Mononuclear cell (primary cell): ENCODE measurements around the gene SORCS2. TPM values are rescaled to one million over a fixed set of nuclear protein-coding genes. Genes with fewer than 3 reads are reported as not detected.
"Not testable (repeated sequence)": the region's sequence is repeated elsewhere in the genome, so short reads cannot be mapped to it uniquely, and the experiment has no call there.

Experiments used
- H3K27me3 ChIP-seq: 2 replicates; pipeline ENCODE4 v1.6.0; 2011; ENCODE audit warnings: low read length, control low read depth; ENCODE audit not compliant: insufficient read depth
- H3K4me1 ChIP-seq: 2 replicates; pipeline ENCODE4 v1.5.1; 2011; ENCODE audit warnings: mild to moderate bottlenecking, low read length, control low read depth; ENCODE audit not compliant: insufficient read depth
- H3K4me3 ChIP-seq: 2 replicates; pipeline ENCODE4 v1.5.1; 2011; ENCODE audit warnings: mild to moderate bottlenecking, low read length, moderate library complexity
- H3K9me3 ChIP-seq: 2 replicates; pipeline ENCODE4 v1.5.1; 2011; ENCODE audit warnings: low read depth, mild to moderate bottlenecking, control low read depth, low read length
- total RNA-seq: library from RNA; depleted of rRNA; stranded (reverse); fragments of >200 nt; gene quantifications from one replicate; pipeline ENCODE4 v1.2.3, GENCODE V29; 2012

The SORCS2 gene
- total RNA-seq, 1 donor, result 0.10 TPM

DNA sequence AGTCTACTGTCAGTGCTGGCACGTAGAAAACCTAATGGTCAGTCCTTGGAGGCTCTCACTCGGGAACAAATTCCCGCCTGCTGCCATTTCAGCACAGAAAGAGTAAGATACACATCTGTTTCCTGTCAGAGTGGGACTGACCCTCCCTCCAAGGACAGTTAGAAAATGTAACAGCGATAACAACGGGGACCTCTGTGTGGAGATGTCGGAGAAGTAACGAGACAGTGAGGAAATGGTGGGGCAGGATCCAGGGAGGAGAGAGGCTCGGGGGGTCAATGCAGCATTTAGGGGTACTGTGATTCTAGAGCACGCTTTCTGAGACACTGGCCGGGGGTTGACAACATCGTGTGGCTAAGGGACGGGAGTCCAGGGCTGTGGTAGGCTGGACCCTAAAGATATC is 36.0 kb upstream of the SORCS2 start:
- no peaks in the 10 kb centered on the region for H3K4me1 ChIP-seq
- H3K27me3 ChIP-seq, result no peaks in the 10 kb centered on the region
- no peaks in the 10 kb centered on the region for H3K9me3 ChIP-seq
- H3K4me3 ChIP-seq, result no peak overlapping the region

DNA sequence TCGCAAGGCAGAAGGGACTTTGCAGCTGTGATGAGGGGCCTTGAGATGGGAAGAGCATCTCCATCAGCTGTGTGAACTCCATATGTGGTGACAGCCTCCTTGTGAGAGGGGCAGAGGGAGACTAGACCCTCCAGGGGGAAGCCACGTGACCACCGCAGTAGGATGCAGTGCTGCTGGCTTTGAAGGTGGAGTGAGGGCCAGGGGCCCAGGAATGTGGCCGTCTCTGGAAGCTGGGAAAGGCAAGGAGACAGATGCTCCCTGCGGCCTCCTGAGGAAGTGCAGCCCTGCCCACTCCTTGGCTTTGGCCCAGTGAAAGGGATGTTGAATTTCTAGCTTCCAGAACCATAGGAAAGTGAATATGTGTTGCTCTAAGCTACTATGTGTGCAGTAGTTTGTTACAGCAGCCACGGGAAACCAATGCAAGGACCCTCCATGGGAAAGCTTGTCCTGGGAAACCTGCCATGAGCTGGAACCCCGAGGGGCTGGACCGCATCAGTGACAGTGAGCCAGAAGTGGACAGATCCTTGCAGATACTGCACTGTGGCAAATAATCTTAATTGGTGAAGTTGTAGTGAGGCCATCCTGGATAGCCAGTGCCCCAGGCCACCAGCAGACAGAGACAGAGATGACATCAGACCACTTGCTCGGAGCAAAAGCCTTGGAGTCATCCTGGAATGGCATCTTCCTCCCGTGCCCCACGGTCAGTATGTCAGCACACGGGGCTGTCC is 35.4 kb upstream of the SORCS2 start:
- Histone ChIP-seq H3K27me3 (no peaks in the 10 kb centered on the region), H3K9me3 (no peaks in the 10 kb centered on the region), H3K4me3 (no peak overlapping the region), H3K4me1 (no peaks in the 10 kb centered on the region)

DNA sequence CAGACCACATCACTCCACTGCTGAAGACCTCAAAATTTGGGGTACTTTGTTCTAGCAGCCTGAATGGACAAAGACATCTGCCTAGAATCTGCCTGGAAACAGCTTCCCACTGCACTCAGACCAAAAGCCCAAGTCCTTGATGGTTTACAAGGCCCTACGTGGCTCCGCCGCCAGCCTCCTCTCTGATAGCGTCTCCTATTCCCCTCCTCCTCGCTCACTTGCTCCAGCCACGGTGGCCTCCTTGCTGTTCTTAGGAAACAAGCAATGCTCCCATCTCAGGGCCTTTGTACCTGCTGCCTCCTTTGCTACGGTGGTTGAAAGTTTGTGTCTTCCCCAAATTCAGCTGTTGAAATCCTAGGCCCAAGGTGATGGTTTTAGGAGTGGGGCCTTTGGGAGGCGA is 34.7 kb upstream of the SORCS2 start:
- no peaks in the 10 kb centered on the region for H3K4me1 ChIP-seq
- no peaks in the 10 kb centered on the region for H3K27me3 ChIP-seq
- H3K4me3 ChIP-seq, result no peak overlapping the region
- no peaks in the 10 kb centered on the region for H3K9me3 ChIP-seq

DNA sequence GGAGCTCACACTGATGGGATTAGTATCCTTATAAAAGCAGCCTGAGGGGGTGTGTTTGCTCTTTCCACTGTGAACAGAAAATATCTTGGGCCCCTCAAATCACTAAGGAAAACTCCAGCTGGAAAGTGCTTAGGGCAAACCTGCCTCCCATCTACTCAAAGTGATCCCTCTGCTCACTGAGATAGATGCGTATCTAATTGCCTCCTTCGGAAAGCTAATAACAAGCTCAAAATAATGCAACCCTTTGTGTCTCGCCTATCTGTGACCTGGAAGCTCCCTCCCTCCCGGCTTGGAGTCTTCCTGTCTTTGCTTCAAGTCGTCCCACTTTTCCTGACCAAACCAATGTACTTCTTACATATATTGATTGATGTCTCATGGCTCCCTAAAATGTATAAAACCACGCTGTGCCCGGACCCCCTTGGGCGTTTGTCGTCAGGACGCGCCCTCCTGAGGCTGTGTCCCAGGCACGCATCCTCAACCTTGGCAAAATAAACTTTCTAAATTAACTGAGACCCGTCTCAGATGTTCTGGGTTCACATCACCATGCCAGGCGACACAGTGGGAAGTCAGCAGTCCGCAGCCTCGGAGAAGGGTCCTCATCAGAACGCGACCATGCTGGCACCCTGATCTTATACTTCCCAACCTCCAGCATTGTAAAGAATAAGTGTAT is 34.1 kb upstream of the SORCS2 start:
- Histone ChIP-seq H3K9me3 (no peaks in the 10 kb centered on the region), H3K4me1 (no peaks in the 10 kb centered on the region)

DNA sequence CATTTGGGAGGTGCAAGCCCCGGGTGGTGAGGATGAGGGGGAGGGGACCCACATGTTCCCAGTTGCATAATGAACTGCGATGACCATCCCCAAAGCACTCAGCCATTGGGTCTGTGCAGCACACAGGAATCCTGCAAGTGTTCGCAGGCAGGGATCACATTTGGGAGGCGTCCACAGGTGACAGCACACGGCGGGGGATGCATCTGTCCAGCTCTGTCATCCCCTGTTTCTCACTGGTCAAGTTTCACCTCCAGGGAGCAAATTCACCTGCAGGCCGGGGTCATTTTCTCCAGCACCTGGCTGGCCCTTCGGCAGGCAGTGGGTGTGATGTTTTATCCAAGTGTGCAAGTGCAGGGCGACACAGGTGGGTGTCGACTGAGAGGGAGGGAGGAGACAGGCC is 33.3 kb upstream of the SORCS2 start:
- H3K4me3 ChIP-seq, result no peak overlapping the region
- no peaks in the 10 kb centered on the region for H3K27me3 ChIP-seq
- no peaks in the 10 kb centered on the region for H3K4me1 ChIP-seq
- H3K9me3 ChIP-seq, result no peaks in the 10 kb centered on the region

More for the DNA sequence above, 34.1 kb upstream of the SORCS2 start:
- H3K27me3 ChIP-seq, result no peaks in the 10 kb centered on the region
- H3K4me3 ChIP-seq, result no peak overlapping the region

DNA sequence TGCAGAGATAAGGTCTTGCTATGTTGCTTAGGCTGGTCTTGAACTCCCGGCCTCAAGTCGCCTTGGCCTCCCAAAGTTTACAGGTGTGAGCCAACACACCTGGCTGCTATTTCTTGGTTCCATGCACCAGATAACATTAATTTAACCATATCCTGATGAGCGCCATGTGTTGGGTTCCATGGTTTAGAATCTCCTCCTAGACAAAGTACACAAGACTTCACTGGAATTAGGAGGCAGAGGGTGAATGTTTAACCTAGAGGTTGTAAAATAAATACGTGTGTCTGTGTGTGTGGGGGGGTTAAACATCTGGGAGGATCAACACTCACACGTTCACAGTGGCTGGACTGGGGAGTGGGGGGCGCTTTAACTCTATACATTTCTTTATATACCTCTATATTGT is 32.4 kb upstream of the SORCS2 start:
- Histone ChIP-seq H3K4me3 (no peak overlapping the region), H3K4me1 (no peaks in the 10 kb centered on the region), H3K27me3 (no peaks in the 10 kb centered on the region), H3K9me3 (no peaks in the 10 kb centered on the region)

DNA sequence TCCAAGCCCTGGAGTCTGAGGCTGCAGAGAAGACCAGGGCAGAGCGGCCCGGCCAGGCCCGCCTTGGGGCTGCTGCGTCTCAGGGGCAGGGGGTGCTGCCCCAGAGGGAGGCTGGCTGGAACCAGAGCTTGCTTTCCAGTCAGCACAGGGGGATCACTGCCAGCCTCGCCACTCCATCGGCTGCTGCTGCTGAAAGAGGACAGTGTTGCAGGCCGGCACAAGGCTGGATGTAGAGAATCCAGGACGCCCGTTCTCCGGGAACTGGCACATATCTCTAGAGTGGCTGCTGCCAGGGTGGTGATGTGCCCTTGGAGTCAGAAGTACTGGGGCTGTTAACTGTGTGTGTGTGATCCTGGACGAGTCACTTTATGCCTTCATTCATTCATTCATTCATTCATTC is 31.9 kb upstream of the SORCS2 start:
- H3K9me3 ChIP-seq, result no peaks in the 10 kb centered on the region
- no peaks in the 10 kb centered on the region for H3K27me3 ChIP-seq
- no peak overlapping the region for H3K4me3 ChIP-seq
- H3K4me1 ChIP-seq, result no peaks in the 10 kb centered on the region

DNA sequence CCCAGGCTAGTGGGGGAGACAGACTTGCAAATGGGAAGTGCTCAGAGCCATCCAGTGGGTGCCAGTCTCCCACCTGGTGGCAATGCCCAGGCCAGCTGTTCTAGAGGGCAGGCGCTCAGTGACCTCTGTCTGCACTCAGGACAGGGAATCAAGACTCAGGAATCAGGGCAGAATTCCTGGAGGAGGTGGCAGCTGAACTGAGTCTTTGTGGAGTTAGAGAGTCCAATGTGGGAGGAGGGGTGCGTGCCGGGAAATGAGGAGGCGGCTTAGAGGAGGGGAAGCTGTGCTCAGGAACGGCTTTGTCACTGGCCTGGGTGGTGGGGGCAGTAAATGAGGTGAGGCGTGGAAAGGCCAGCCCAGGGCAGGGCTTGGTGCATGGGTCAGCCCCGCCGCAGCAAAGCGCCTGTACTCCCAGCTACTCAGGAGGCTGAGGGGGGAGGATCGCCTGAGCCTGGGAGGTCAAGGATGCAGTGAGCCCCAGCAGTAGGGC is 31.3 kb upstream of the SORCS2 start:
- no peaks in the 10 kb centered on the region for H3K9me3 ChIP-seq
- no peak overlapping the region for H3K4me3 ChIP-seq

DNA sequence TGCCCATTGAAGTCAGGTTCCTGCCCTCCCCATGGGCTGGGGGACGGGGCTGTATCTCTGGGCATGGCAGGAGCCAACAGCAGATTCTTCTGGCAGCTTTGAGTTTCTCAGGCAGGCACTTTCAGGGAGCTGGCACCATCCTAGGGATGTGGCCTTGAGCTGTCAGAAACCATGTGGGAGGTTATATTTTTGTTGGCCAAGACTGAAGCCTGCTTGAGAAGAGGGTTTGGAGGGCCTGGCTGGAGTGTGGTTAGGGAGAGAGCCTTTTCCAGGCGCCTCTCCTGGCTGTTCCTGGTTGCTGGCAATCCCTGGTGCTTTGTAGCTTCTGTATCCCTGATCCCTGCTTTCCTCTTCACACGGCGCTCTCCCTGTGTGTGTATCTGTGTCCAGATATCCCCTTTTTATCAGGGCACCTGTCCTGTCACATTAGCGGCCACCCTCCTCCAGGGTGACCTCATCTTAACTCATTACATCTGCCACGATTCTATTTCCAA is 30.6 kb upstream of the SORCS2 start:
- Histone ChIP-seq H3K9me3 (no peaks in the 10 kb centered on the region), H3K27me3 (no peaks in the 10 kb centered on the region), H3K4me3 (no peak overlapping the region), H3K4me1 (no peaks in the 10 kb centered on the region)

More for the DNA sequence above, 31.3 kb upstream of the SORCS2 start:
- Histone ChIP-seq H3K4me1 (no peaks in the 10 kb centered on the region), H3K27me3 (no peaks in the 10 kb centered on the region)

DNA sequence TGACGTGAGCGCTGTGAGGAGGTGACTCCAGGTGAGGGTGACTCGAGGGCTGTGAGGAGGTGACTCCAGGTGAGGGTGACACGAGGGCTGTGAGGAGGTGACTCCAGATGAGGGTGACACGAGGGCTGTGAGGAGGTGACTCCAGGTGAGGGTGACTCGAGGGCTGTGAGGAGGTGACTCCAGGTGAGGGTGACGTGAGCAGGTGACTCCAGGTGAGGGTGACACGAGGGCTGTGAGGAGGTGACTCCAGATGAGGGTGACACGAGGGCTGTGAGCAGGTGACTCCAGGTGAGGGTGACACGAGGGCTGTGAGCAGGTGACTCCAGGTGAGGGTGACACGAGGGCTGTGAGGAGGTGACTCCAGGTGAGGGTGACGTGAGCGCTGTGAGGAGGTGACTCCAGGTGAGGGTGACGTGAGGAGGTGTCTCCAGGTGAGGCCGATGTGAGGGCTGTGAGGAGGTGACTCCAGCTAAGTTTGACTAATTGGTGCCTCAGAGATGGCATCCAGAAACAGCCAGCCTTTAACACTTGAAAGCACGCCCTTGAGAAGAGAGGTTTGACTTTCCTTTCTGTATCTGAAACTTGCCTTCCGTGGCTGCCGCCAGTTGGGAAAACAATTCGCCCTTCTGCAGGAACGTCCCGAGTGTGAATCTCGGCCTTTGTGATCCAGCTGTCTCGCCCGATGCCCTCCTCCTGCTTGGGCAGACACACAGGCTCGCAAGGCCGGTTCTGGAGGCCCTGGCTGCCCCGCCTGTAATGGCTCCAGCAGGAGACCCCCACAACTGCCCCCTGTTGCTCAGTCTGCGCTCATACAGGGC is 27.1 kb upstream of the SORCS2 start:
- not testable (repeated sequence) for H3K27me3 ChIP-seq, H3K4me3 ChIP-seq, H3K4me1 ChIP-seq, H3K9me3 ChIP-seq

DNA sequence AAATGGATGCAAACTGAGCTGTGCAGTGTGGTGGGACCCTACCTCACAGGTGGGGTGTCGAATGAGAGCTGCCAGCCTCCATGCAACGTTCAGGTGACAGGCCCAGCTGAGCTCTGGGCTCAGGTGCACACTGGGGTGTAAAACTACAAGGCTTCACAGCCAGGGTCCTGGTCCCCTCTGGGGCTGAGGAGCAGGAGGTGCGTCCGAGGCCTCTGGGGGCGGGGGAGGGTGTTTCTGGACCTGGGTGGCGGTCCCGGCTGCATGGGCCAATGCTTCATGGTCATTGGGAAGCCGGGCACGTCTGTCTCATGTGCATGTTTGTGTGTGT is 26.5 kb upstream of the SORCS2 start:
- H3K9me3 ChIP-seq, result no peaks in the 10 kb centered on the region
- no peaks in the 10 kb centered on the region for H3K27me3 ChIP-seq
- no peak overlapping the region for H3K4me3 ChIP-seq
- no peaks in the 10 kb centered on the region for H3K4me1 ChIP-seq

DNA sequence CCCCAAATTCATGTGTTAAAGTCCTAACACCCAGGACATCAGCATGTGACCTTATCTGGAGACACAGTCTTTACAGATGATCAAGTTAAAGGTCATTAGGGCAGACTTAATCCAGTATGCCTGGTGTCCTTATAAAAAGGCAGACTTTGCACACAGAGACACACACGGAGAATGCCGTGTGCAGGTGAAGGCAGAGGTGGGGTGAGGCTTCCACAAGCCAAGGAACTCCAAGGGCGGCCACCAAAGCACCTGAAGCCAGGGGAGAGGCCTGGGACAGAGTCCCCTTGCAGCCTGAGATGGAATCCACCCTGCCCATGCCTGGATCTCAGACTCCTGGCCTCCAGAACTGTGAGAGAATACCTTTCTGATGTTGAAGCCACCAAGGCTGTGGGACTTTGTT is 26.1 kb upstream of the SORCS2 start:
- H3K4me3 ChIP-seq, result no peak overlapping the region
- no peaks in the 10 kb centered on the region for H3K4me1 ChIP-seq
- no peaks in the 10 kb centered on the region for H3K27me3 ChIP-seq
- H3K9me3 ChIP-seq, result no peaks in the 10 kb centered on the region

DNA sequence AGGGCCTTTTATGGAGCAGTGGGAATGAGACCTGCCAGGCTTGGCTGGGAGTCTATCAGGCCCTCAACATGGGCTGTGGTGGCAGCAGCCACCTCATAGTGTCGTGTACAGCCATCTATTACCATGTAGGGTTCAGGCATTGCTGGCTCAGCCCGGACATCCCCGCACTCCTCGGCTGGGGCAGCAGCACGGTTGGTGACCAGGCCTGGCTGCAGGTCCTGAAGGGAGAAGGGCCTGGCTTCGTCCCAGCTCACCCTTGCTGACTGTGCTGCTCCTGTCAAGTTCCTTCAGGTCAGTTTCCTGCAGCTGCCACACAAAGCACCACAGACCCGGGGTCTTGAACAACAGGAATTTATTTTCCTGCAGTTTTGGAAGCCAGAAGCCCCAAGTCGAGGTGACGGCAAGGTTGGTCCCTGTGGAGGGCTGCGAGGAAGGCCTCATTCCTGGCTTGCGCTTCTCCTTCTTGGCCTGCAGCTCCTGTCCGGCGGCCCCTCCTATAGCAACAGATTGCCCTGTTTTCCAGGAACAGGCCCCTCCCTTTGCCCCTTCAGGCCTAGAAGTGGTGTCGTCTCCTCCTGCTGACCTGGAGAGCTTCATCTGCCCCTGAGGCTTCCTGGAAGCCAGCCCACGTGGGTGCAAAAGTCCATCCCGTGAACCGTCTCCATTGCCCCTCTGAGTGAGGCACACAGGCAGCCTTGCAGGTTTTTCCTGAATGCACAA is 25.2 kb upstream of the SORCS2 start:
- H3K4me3 ChIP-seq, result no peak overlapping the region
- H3K27me3 ChIP-seq, result no peaks in the 10 kb centered on the region
- H3K4me1 ChIP-seq, result no peaks in the 10 kb centered on the region
- no peaks in the 10 kb centered on the region for H3K9me3 ChIP-seq

DNA sequence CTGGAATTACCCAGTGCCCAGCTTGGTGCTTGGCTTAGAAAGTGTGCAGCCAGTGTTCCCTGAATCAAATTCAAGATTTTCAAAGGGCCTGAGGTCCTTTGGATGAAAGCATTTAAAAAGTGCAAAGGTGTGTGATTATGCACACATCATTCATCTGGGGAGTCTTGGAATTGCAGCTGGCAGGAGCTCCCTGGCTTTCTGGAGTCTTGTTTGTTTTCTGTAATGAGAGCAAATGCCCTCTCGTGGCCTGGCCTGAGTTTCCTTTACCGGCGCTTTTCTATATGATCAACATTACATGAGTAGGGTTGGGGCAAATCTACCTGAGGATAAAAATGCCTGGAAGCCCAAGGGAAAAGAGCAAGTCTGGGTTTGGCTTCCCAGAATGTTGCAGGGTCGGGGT is 24.6 kb upstream of the SORCS2 start:
- Histone ChIP-seq H3K9me3 (no peaks in the 10 kb centered on the region), H3K27me3 (no peaks in the 10 kb centered on the region), H3K4me3 (no peak overlapping the region), H3K4me1 (no peaks in the 10 kb centered on the region)

DNA sequence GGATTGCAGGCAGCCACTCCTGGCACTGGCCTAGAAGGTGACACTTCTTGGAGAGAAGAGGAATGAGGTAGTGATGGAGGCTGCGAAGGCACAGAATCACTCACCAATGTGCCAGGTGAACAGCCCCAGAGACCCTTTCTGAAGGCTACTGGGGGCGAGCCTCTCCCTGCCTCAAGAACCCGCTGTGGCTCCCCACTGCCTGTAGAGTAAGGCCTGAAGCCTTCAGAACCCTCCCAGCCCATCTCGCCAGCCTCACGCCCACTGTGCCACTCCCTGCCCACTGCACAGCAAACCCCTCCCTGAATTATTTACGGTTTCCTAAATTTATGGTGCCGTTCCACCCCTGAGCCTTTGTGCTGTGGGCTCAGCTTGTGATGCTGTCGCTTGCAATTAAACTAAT is 24.2 kb upstream of the SORCS2 start:
- no peaks in the 10 kb centered on the region for H3K9me3 ChIP-seq
- H3K4me1 ChIP-seq, result no peaks in the 10 kb centered on the region
- H3K4me3 ChIP-seq, result no peak overlapping the region
- no peaks in the 10 kb centered on the region for H3K27me3 ChIP-seq
